Hepatocyte (in vitro differentiated cells): ENCODE data around the gene BHLHE23. TPM values are rescaled to one million over a fixed set of nuclear protein-coding genes. Genes with fewer than 3 reads are reported as not detected.

ENCODE experiments used
- DNase-seq: peaks from one replicate; pipeline ENCODE4 v3.0.0-alpha.2; 2016; ENCODE audit warnings: low spot score
- H2AFZ ChIP-seq: fragments of 200-600 bp; sonication (generic); 2 replicates; pipeline ENCODE4 v1.6.0; 2016; ENCODE audit warnings: antibody characterized with exemption, mild to moderate bottlenecking
- H3K27ac ChIP-seq: fragments of 200-600 bp; sonication (generic); 2 replicates; pipeline ENCODE4 v1.5.1; 2016; ENCODE audit warnings: mild to moderate bottlenecking
- H3K27me3 ChIP-seq: fragments of 200-600 bp; sonication (generic); 2 replicates; pipeline ENCODE4 v1.6.1; 2016
- H3K36me3 ChIP-seq: fragments of 200-600 bp; sonication (generic); replicated peaks from 2 replicates; pipeline ENCODE4 v1.5.1; 2016; ENCODE audit warnings: low read depth; ENCODE audit not compliant: insufficient read depth
- H3K4me1 ChIP-seq: fragments of 200-600 bp; sonication (generic); 2 replicates; pipeline ENCODE4 v1.5.1; 2016; ENCODE audit warnings: mild to moderate bottlenecking, moderate library complexity; ENCODE audit not compliant: insufficient read depth
- H3K4me2 ChIP-seq: fragments of 200-600 bp; sonication (generic); 2 replicates; pipeline ENCODE4 v1.6.0; 2016
- H3K4me3 ChIP-seq: fragments of 200-600 bp; sonication (generic); 2 replicates; pipeline ENCODE4 v1.5.1; 2016; ENCODE audit warnings: mild to moderate bottlenecking
- H3K79me2 ChIP-seq: fragments of 200-600 bp; sonication (generic); 2 replicates; pipeline ENCODE4 v1.6.0; 2017; ENCODE audit warnings: mild to moderate bottlenecking
- H3K9me2 ChIP-seq: fragments of 200-600 bp; sonication (generic); replicated peaks from 2 replicates; pipeline ENCODE4 v1.6.0; 2017; ENCODE audit warnings: mild to moderate bottlenecking; ENCODE audit not compliant: insufficient read depth
- H3K9me3 ChIP-seq: fragments of 200-600 bp; sonication (generic); 2 replicates; pipeline ENCODE4 v1.5.1; 2016; ENCODE audit warnings: low read depth, mild to moderate bottlenecking
- H4K20me1 ChIP-seq: fragments of 200-600 bp; sonication (generic); 2 replicates; pipeline ENCODE4 v1.6.0; 2016; ENCODE audit warnings: mild to moderate bottlenecking; ENCODE audit not compliant: insufficient read depth, poor library complexity, severe bottlenecking
- EZH2 ChIP-seq: fragments of 200-600 bp; sonication (generic); IDR thresholded peaks from 2 replicates; pipeline ENCODE4 v1.6.1; 2016; ENCODE audit warnings: antibody characterized with exemption, mild to moderate bottlenecking, borderline replicate concordance
- EZH2phosphoT487 ChIP-seq: fragments of 200-600 bp; sonication (generic); IDR thresholded peaks from one replicate; pipeline ENCODE4 v1.6.1; 2018; ENCODE audit warnings: antibody characterized with exemption, mild to moderate bottlenecking, low read depth, moderate library complexity; ENCODE audit not compliant: unreplicated experiment, severe bottlenecking
- WGBS: methylation state at CpG from one replicate; pipeline ENCODE4 v1.1.6; 2016; ENCODE audit warnings: low lambda C conversion rate; ENCODE audit errors: missing lambda C conversion rate; 5-methylcytosine and 5-hydroxymethylcytosine counted together
- polyA plus RNA-seq: library from polyadenylated mRNA; unstranded; fragments of >200 nt; fragmentation: Nextera tagmentation; extraction: Ambion mirVana; gene quantifications from 2 replicates; pipeline ENCODE4 v1.2.1, GENCODE V29; 2016
- total RNA-seq: library from RNA; depleted of rRNA; stranded (reverse); fragments of >200 nt; gene quantifications from 2 replicates; pipeline ENCODE4 v1.2.3, GENCODE V29; 2014
- TF ChIP-seq, protein P1 (sequence below): fragments of 200-600 bp; sonication (generic); IDR thresholded peaks from 2 replicates; pipeline ENCODE4 v1.5.1; 2016; ENCODE audit warnings: antibody characterized with exemption, mild to moderate bottlenecking; ENCODE audit not compliant: poor library complexity

Gene BHLHE23
- total and polyA plus RNA-seq, 2 experiments from 2014 or later = not detected

DNA sequence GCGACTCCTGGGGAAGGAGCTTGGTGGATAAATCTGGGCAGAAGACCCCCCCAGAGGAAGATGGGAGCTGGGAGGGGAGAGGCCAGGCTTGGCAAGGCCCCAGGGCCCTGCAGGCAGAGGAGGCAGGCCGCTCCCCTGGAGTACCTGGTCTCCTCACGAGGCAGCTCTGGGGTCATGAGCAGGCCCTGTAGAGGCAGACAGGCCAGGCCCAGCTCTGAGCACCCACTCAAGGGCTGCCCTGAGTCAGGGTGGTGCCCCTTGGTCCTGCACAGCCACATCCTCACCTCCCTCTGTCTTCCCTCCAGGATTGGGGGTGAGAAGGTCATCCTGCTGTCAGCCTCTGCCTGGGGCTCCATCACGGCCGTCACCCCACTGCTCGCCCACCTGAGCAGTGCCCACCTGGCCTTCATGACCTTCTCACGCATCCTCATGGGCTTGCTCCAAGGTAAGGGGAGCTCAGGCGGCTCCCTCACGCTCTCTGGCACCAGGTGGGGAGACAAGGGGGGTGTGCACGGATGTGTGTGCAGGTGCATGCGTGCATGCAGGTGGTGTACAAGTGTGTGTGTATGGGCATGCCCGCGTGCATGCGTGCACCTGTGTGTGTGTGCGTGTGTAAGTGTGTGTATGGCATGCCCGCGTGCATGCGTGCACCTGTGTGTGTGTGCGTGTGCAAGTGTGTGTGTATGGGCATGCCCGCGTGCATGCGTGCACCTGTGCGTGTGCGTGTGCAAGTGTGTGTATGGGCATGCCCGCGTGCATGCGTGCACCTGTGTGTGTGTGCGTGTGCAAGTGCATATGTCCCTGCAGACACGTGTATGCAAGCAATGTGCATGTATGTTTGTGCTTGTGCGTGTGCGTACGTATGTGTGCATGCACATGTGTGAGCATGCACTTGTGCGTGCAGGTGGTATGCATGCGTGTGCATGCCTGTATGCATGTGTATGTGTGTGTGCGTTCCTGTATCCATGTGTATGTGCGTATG is 49.3 kb downstream of the BHLHE23 start:
- H2AFZ ChIP-seq = no peak overlapping the region
- peaks cover 28% of the 10 kb centered on the region for H3K4me1 ChIP-seq
- no peaks in the 10 kb centered on the region for H3K9me2 ChIP-seq
- no peaks in the 10 kb centered on the region for H4K20me1 ChIP-seq
- H3K4me2 ChIP-seq = no peak overlapping the region
- no peak for DNase-seq
- H3K27me3 ChIP-seq = no peaks in the 10 kb centered on the region
- H3K9me3 ChIP-seq = no peaks in the 10 kb centered on the region
- no peak overlapping the region for H3K4me3 ChIP-seq
- 96% methylated on average over 30 of the region's 36 CpGs for WGBS
- H3K79me2 ChIP-seq = peaks cover 2% of the 10 kb centered on the region
- H3K27ac ChIP-seq = no peak overlapping the region
- no peak for TF ChIP-seq EZH2phosphoT487
- TF ChIP-seq EZH2 = no peak
- no peaks in the 10 kb centered on the region for H3K36me3 ChIP-seq

DNA sequence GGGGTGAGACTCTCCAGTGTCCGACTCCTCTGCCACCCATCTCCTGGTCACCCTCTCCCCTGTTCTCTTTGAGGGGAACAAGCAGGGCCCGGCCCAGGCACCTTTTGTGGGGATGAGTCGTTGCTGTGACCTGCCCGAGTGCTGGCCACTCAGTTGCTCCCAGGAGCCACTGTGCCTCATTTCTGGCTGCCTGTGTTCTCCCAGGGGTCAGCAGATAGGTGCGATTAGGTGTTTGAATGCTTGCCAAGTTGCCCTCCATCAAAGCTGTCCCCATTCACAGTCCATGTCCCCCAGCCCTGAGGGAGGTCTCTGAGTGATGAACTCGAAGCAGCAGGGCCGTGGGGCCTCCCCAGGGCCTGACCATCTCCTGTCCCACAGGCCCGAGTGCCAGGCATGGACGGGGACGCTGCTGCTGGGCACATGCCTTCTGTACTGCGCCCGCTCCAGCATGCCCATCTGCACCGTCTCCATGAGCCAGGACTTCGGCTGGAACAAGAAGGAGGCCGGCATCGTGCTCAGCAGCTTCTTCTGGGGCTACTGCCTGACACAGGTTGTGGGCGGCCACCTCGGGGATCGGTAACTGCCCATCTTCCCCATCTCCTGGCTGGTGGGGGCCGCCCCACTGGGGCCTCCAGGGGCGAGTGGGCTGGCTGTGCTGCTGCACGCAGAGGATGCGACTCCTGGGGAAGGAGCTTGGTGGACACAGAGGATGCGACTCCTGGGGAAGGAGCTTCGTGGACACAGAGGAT is 50.2 kb downstream of the BHLHE23 start:
- Histone ChIP-seq H3K9me2 (no peaks in the 10 kb centered on the region), H3K79me2 (peaks cover 7% of the 10 kb centered on the region)

More for the DNA sequence above, 50.2 kb downstream of the BHLHE23 start:
- no peak for TF ChIP-seq EZH2
- TF ChIP-seq, protein P1, sequence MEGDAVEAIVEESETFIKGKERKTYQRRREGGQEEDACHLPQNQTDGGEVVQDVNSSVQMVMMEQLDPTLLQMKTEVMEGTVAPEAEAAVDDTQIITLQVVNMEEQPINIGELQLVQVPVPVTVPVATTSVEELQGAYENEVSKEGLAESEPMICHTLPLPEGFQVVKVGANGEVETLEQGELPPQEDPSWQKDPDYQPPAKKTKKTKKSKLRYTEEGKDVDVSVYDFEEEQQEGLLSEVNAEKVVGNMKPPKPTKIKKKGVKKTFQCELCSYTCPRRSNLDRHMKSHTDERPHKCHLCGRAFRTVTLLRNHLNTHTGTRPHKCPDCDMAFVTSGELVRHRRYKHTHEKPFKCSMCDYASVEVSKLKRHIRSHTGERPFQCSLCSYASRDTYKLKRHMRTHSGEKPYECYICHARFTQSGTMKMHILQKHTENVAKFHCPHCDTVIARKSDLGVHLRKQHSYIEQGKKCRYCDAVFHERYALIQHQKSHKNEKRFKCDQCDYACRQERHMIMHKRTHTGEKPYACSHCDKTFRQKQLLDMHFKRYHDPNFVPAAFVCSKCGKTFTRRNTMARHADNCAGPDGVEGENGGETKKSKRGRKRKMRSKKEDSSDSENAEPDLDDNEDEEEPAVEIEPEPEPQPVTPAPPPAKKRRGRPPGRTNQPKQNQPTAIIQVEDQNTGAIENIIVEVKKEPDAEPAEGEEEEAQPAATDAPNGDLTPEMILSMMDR = no peak
- TF ChIP-seq EZH2phosphoT487 = no peak
- Histone ChIP-seq H3K36me3 (no peaks in the 10 kb centered on the region), H4K20me1 (no peaks in the 10 kb centered on the region), H3K27me3 (no peaks in the 10 kb centered on the region), H3K4me2 (peak overlapping the region; percentile 36), H3K4me1 (peaks cover 34% of the 10 kb centered on the region), H3K4me3 (no peak overlapping the region), H3K27ac (peak overlapping the region; percentile 99), H3K9me3 (no peaks in the 10 kb centered on the region), H2AFZ (no peak overlapping the region)
- DNase-seq = no peak
- 93% methylated on average over 24 of the region's 25 CpGs for WGBS

Other genes with a start within 250 kb of the BHLHE23 start
- 14.0 and 18.9 TPM in 2 replicates for gene MRGBP, start 210.5 kb downstream of the BHLHE23 start, total RNA-seq
- gene MRGBP, start 210.5 kb downstream of the BHLHE23 start, polyA plus RNA-seq = 18.9 and 20.5 TPM in 2 replicates
- gene OGFR, start 202.1 kb downstream of the BHLHE23 start, total RNA-seq = 43.8 and 47.6 TPM in 2 replicates
- 76.2 and 80.8 TPM in 2 replicates for gene OGFR, start 202.1 kb downstream of the BHLHE23 start, polyA plus RNA-seq
- gene COL9A3, start 189.9 kb downstream of the BHLHE23 start, total RNA-seq = 22.6 and 23.9 TPM in 2 replicates
- 68.1 and 77.0 TPM in 2 replicates for gene COL9A3, start 189.9 kb downstream of the BHLHE23 start, polyA plus RNA-seq
- gene TCFL5, start 145.1 kb downstream of the BHLHE23 start, total RNA-seq = 9.1 and 9.5 TPM in 2 replicates
- gene TCFL5, start 145.1 kb downstream of the BHLHE23 start, polyA plus RNA-seq = 8.5 and 10.5 TPM in 2 replicates
- 31.5 and 31.6 TPM in 2 replicates for gene DIDO1, start 80.5 kb downstream of the BHLHE23 start, total RNA-seq
- gene DIDO1, start 80.5 kb downstream of the BHLHE23 start, polyA plus RNA-seq = 23.7 and 26.5 TPM in 2 replicates
- gene GID8, start 68.8 kb downstream of the BHLHE23 start, total RNA-seq = 35.4 and 35.5 TPM in 2 replicates
- 16.5 and 17.9 TPM in 2 replicates for gene GID8, start 68.8 kb downstream of the BHLHE23 start, polyA plus RNA-seq
- 17.3 and 26.9 TPM in 2 replicates for gene SLC17A9, start 54.3 kb downstream of the BHLHE23 start, total RNA-seq
- 83.9 and 113 TPM in 2 replicates for gene SLC17A9, start 54.3 kb downstream of the BHLHE23 start, polyA plus RNA-seq
- gene YTHDF1, start 209.2 kb upstream of the BHLHE23 start, total RNA-seq = 35.9 and 36.0 TPM in 2 replicates
- gene YTHDF1, start 209.2 kb upstream of the BHLHE23 start, polyA plus RNA-seq = 51.2 and 57.4 TPM in 2 replicates
- 0.43 TPM in 1 of 2 replicates, not detected in the other for gene BIRC7, start 228.9 kb upstream of the BHLHE23 start, total RNA-seq
- gene BIRC7, start 228.9 kb upstream of the BHLHE23 start, polyA plus RNA-seq = 2.0 and 2.1 TPM in 2 replicates
- 13.5 and 23.0 TPM in 2 replicates for gene NKAIN4, start 247.5 kb upstream of the BHLHE23 start, total RNA-seq
- gene NKAIN4, start 247.5 kb upstream of the BHLHE23 start, polyA plus RNA-seq = 21.0 and 22.9 TPM in 2 replicates